SK-N-SH treated with all-trans-retinoic acid at 6 μM for 48 hours (cell line): ENCODE data around the gene MUC20.

ENCODE experiments used
- ARNTL ChIP-seq: fragments of 450-650 bp; formaldehyde crosslinking; IDR thresholded peaks from 2 replicates; pipeline ENCODE4 v1.5.0; 2020; ENCODE audit warnings: low read depth, mild to moderate bottlenecking, moderate library complexity, borderline replicate concordance
- CREB5 ChIP-seq: fragments of 250-450 bp; sonication (Bioruptor Pico); IDR thresholded peaks from 2 replicates; pipeline ENCODE4 v1.5.1; 2020; ENCODE audit warnings: low read depth, mild to moderate bottlenecking, moderate library complexity
- CSRNP3 ChIP-seq: fragments of 250-450 bp; sonication (Bioruptor Pico); IDR thresholded peaks from 2 replicates; pipeline ENCODE4 v1.5.1; 2021; ENCODE audit warnings: mild to moderate bottlenecking, moderate library complexity
- GLIS3 ChIP-seq: fragments of 250-450 bp; sonication (Bioruptor Pico); IDR thresholded peaks from 2 replicates; pipeline ENCODE4 v1.5.0; 2020; ENCODE audit warnings: mild to moderate bottlenecking, moderate library complexity
- POU6F1 ChIP-seq: fragments of 250-450 bp; sonication (Bioruptor Pico); IDR thresholded peaks from 2 replicates; pipeline ENCODE4 v1.8.0; 2021; ENCODE audit warnings: low read depth, mild to moderate bottlenecking, moderate library complexity, borderline replicate concordance
- RARB ChIP-seq: fragments of 250-450 bp; sonication (Bioruptor Pico); IDR thresholded peaks from 2 replicates; pipeline ENCODE4 v1.8.0; 2021; ENCODE audit warnings: mild to moderate bottlenecking, moderate library complexity
- TCF4 ChIP-seq: fragments of 250-450 bp; sonication (Bioruptor Pico); IDR thresholded peaks from 2 replicates; pipeline ENCODE4 v1.8.0; 2021; ENCODE audit warnings: mild to moderate bottlenecking, moderate library complexity, borderline replicate concordance
- TOX ChIP-seq: fragments of 250-450 bp; sonication (Bioruptor Pico); IDR thresholded peaks from 2 replicates; pipeline ENCODE4 v1.8.0; 2021; ENCODE audit warnings: mild to moderate bottlenecking, moderate library complexity, borderline replicate concordance
- TSHZ2 ChIP-seq: fragments of 250-450 bp; sonication (Bioruptor Pico); IDR thresholded peaks from 2 replicates; pipeline ENCODE4 v1.5.0; 2020; ENCODE audit warnings: mild to moderate bottlenecking, moderate library complexity
- ZFP3 ChIP-seq: fragments of 250-450 bp; sonication (Bioruptor Pico); IDR thresholded peaks from 2 replicates; pipeline ENCODE4 v1.5.0; 2020; ENCODE audit warnings: mild to moderate bottlenecking, moderate library complexity
- ZFP30 ChIP-seq: fragments of 450-650 bp; formaldehyde crosslinking; IDR thresholded peaks from 2 replicates; pipeline ENCODE4 v1.5.0; 2022; ENCODE audit warnings: mild to moderate bottlenecking, moderate library complexity
- ZNF565 ChIP-seq: fragments of 450-650 bp; formaldehyde crosslinking; conservative IDR thresholded peaks from 2 replicates; pipeline ENCODE4 v1.5.0; 2020; ENCODE audit warnings: low read depth, mild to moderate bottlenecking, moderate library complexity

- TF ChIP-seq TSHZ2 (CRISPR knock-in tag) (no peak), CREB5 (CRISPR knock-in tag) (no peak), ZFP30 (CRISPR knock-in tag) (no peak), TOX (CRISPR knock-in tag) (no peak), POU6F1 (no peak), GLIS3 (no peak), CSRNP3 (CRISPR knock-in tag) (no peak), ZNF565 (CRISPR knock-in tag) (no peak), RARB (CRISPR knock-in tag) (no peak), ARNTL (CRISPR knock-in tag) (no peak), TCF4 (CRISPR knock-in tag) (no peak), ZFP3 (CRISPR knock-in tag) (no peak)
These were observed 11.1 kb upstream of the MUC20 start for GRCh38 chr3:195709676-195710085.
